Brain microvascular endothelial cell (primary cell): ENCODE measurements around the gene DISC1.

Source experiments
- DNase-seq: peaks from one replicate; pipeline ENCODE4 v3.0.0-alpha.2; 2020
- H3K27ac ChIP-seq: fragments of 250-450 bp; sonication (Bioruptor Pico); 2 replicates; pipeline ENCODE4 v1.5.1; 2020; ENCODE audit warnings: mild to moderate bottlenecking, moderate library complexity
- H3K27me3 ChIP-seq: fragments of 250-450 bp; sonication (Bioruptor Pico); replicated peaks from 2 replicates; pipeline ENCODE4 v1.5.1; 2020; ENCODE audit warnings: mild to moderate bottlenecking
- H3K36me3 ChIP-seq: fragments of 250-450 bp; sonication (Bioruptor Pico); replicated peaks from 2 replicates; pipeline ENCODE4 v1.5.1; 2020; ENCODE audit warnings: mild to moderate bottlenecking
- H3K4me3 ChIP-seq: 2 replicates; pipeline ENCODE4 v1.5.1; 2011; ENCODE audit warnings: low read depth, mild to moderate bottlenecking, control low read depth, low read length, moderate library complexity
- in situ Hi-C: cut with HindIII; loops from 2 replicates; pipeline ENCODE4 v1.10.0; 2017; ENCODE audit warnings: low sequenced_read_pairs, low pct_ligation_motif_present
- TF ChIP-seq, protein P1 (sequence below): IDR thresholded peaks from 2 replicates; pipeline ENCODE4 v1.5.1; 2011; ENCODE audit warnings: low read depth, mild to moderate bottlenecking, moderate library complexity, low read length, control low read depth, inconsistent platforms; ENCODE audit errors: missing control alignments

Gene DISC1

DNA sequence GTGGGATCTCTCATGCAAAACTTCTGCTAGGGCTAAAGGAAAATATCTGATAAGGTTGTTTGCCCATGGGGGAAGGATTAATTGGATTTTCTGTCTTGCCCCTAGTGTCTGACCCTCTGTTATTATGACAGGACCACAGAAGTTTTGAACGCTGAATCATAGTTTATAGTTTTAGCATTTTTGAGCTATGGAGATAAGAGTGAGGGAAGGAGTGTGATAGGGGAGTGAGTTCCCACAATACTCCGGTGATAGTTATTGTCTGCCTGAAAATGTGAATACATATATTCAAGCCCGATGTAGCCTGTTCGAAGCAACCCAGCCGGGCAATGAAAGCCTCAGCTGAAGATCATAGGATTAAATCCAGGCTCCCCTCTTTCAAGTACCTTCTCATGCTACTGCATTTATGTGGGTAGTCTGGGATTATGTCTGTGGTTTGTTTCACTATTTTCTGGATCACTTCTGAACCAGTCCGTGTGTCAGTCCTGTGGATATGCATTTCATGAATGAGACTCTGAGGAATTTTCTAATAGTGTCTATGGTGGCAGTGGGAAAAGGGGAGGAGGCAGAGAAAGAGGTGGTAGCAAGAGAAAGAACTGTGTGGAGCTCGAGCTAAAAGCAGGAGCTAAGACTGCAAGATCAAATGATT lies 258.7 kb downstream of the DISC1 start:
- no peaks in the 10 kb centered on the region for H3K36me3 ChIP-seq
- TF ChIP-seq, protein P1, sequence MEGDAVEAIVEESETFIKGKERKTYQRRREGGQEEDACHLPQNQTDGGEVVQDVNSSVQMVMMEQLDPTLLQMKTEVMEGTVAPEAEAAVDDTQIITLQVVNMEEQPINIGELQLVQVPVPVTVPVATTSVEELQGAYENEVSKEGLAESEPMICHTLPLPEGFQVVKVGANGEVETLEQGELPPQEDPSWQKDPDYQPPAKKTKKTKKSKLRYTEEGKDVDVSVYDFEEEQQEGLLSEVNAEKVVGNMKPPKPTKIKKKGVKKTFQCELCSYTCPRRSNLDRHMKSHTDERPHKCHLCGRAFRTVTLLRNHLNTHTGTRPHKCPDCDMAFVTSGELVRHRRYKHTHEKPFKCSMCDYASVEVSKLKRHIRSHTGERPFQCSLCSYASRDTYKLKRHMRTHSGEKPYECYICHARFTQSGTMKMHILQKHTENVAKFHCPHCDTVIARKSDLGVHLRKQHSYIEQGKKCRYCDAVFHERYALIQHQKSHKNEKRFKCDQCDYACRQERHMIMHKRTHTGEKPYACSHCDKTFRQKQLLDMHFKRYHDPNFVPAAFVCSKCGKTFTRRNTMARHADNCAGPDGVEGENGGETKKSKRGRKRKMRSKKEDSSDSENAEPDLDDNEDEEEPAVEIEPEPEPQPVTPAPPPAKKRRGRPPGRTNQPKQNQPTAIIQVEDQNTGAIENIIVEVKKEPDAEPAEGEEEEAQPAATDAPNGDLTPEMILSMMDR = no peak
- no peak overlapping the region for H3K4me3 ChIP-seq
- H3K27ac ChIP-seq = peak overlapping the region; percentile 91
- in situ Hi-C loops = no loop called here
- DNase-seq = peak; percentile 83
- H3K27me3 ChIP-seq = no peaks in the 10 kb centered on the region

DNA sequence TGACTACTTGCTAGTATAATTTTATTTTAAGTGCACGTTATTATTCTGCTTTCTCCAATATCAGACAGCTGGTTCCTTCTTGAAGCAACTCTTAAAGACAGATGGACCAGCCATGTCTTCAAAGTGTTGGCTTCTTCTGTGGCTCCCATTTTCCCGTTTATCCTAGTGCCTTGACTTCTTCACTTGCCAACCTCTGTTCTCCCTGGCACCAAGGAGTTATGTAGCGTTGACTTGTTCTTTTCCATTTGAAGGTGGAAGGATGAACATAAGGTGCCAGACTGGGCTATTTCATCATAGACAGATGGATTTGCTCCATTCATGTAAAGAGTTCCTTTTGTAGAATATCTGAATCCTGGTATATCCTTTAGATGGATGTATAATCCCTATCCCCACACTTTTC lies 260.6 kb downstream of the DISC1 start:
- DNase-seq = no peak
- in situ Hi-C loops = no loop called here
- TF ChIP-seq, protein P1 = no peak

DNA sequence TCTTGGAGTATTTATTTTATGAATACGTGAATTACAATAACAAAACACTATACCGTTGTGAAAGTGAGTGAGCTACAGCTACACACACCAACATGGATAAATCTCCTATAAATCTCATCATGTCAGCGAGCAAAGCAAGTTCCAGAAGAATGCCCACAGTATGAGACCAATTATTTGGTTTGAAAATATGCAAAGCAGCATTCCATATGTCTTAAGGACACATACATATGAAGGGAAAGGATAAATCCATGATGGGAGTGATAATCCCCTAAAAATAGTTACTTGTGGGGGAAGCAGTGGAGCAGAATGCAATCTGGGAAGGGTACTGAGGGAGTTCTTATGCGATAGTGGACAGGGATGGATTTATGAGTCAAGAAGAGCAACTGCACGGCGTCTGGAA lies 261.3 kb downstream of the DISC1 start:
- no peaks in the 10 kb centered on the region for H3K27me3 ChIP-seq
- H3K4me3 ChIP-seq = no peak overlapping the region
- H3K36me3 ChIP-seq = no peaks in the 10 kb centered on the region
- no peak for DNase-seq
- in situ Hi-C loops = no loop called here
- H3K27ac ChIP-seq = no peak overlapping the region
- TF ChIP-seq, protein P1 = no peak

More for the DNA sequence above, 260.6 kb downstream of the DISC1 start:
- no peaks in the 10 kb centered on the region for H3K27me3 ChIP-seq
- H3K27ac ChIP-seq = no peak overlapping the region
- no peak overlapping the region for H3K4me3 ChIP-seq
- no peaks in the 10 kb centered on the region for H3K36me3 ChIP-seq

DNA sequence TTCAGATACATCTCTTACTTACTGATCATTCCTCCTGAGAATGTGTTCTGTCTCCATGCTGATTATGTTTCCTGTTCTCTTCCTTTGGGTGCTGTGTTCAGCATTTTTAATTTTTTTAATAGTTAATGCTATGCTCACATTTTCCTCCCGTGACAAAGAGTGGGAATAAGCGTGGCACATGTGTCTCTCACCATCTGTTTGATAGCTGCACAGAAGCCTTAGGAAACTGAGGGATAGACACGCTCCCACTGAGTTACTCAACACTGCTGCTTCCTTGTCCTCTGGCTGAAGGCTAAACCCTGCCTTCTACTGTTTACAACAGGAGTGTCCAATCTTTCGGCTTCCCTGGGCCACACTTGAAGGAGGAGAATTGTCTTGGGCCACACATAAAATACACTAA lies 264.2 kb downstream of the DISC1 start:
- no peak for DNase-seq
- in situ Hi-C loops = no loop called here
- Histone ChIP-seq H3K27me3 (no peaks in the 10 kb centered on the region), H3K4me3 (no peak overlapping the region), H3K27ac (no peak overlapping the region), H3K36me3 (no peaks in the 10 kb centered on the region)
- TF ChIP-seq, protein P1 = no peak

DNA sequence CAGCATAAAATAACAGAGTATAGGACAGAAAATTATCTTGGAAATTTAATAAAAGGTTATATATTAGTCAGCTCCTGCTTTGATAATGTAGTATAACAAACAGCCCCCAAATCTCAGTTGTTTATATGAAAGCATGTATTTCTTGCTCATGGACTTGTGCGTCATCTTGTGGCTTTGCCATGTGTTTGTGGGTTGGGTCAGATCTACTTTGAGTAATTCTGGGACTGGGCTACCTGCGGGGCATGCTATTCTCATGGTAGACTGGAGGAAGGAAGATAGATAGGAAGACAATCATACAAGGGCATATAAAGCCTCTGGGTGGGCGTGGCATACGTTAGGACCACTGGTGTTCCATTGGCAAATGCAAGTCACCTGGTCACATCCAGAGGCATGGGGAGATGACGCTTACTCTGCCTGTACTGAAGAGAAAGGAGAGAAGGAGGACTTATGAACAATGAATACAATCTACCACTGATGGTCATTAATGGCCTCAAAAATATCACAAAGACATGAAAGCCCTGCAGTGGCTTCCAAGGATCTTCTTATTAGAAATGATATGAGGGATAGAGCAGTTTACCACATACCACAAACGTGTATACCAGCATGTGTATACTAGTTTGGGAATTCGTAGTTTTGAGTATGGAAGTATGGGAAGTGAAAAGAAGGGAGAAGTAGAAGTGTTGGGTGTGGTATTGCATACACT lies 267.0 kb downstream of the DISC1 start:
- Histone ChIP-seq H3K27me3 (no peaks in the 10 kb centered on the region), H3K36me3 (no peaks in the 10 kb centered on the region), H3K27ac (no peak overlapping the region), H3K4me3 (no peak overlapping the region)
- in situ Hi-C loops = no loop called here
- TF ChIP-seq, protein P1 = no peak
- DNase-seq = no peak
